WTC11 (cell line): ENCODE measurements around the gene CEP68. TPM values are rescaled to one million over a fixed set of nuclear protein-coding genes. Genes with fewer than 3 reads are reported as not detected.

ENCODE experiments used
- ATAC-seq: fragments of 200-7000 bp; cut with Tn5 transposase; 2 replicates; pipeline ENCODE4 v1.10.0; 2021; ENCODE audit warnings: mild to moderate bottlenecking, moderate library complexity
- CTCF ChIA-PET: fragments of 300-600 bp; sonication (Branson Sonifier 250); formaldehyde crosslinking; loops from one replicate; lab custom pipeline; 2021; ENCODE audit warnings: antibody characterized with exemption; lab: Charles Lee
- POLR2A ChIA-PET: fragments of 350-600 bp; sonication (Branson Sonifier 250); formaldehyde crosslinking; loops from one replicate; lab custom pipeline; 2021; ENCODE audit warnings: antibody characterized with exemption; lab: Charles Lee
- DNase-seq: peaks from one replicate; pipeline ENCODE4 v3.0.0; 2021; ENCODE audit warnings: low spot score
- H3K27ac Mint-ChIP-seq: 2 replicates; pipeline ENCODE4 v1.8.0; 2021; ENCODE audit warnings: mixed read lengths
- H3K27me3 Mint-ChIP-seq: 2 replicates; pipeline ENCODE4 v1.8.0; 2021; ENCODE audit warnings: low read depth, mild to moderate bottlenecking, moderate library complexity, mixed read lengths
- H3K36me3 Mint-ChIP-seq: 2 replicates; pipeline ENCODE4 v1.8.0; 2021; ENCODE audit warnings: mixed read lengths
- H3K4me1 Mint-ChIP-seq: 2 replicates; pipeline ENCODE4 v1.8.0; 2022; ENCODE audit warnings: mixed read lengths
- H3K4me3 Mint-ChIP-seq: 2 replicates; pipeline ENCODE4 v1.8.0; 2021; ENCODE audit warnings: mild to moderate bottlenecking, moderate library complexity, mixed read lengths
- H3K9me3 Mint-ChIP-seq: 2 replicates; pipeline ENCODE4 v1.8.0; 2021; ENCODE audit warnings: mixed read lengths
- GABPB1 ChIP-seq: sonication (generic); formaldehyde crosslinking; IDR thresholded peaks from 2 replicates; pipeline ENCODE4 v1.8.1; 2023; ENCODE audit warnings: mild to moderate bottlenecking, missing genetic modification reagents
- TEAD4 ChIP-seq: sonication (generic); formaldehyde crosslinking; IDR thresholded peaks from 2 replicates; pipeline ENCODE4 v1.8.0; 2022; ENCODE audit warnings: mild to moderate bottlenecking, missing genetic modification reagents
- total RNA-seq: library from RNA; stranded (reverse); gene quantifications from 3 replicates; pipeline ENCODE4 v1.2.3, GENCODE V29; 2021

Gene CEP68
- total RNA-seq, 1 experiment from 2014 or later = 16.7 TPM

DNA sequence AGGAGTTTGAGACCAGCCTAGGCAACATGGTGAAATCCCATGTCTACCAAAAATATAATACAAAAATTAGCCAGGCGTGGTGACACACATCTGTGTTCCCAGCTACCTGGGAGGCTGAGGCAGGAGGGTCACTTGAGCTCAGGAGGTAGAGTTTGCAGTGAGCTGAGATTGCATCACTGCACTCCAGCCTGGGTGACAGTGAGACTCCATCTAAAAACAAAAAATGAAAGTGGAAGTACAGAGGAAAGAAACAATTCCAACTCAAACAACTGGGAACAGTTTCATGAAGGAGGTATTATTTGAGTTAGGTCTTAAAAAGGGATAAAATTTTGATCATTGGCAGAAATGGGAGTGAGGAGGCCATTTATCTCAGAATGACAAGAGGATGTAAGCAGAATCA lies 80.0 kb downstream of the CEP68 start:
- Mint-ChIP-seq H3K9me3 (no peaks in the 10 kb centered on the region), H3K4me1 (peaks cover 8% of the 10 kb centered on the region; the same call in 1 of the 2 replicates), H3K36me3 (no peaks in the 10 kb centered on the region), H3K4me3 (no peak overlapping the region), H3K27me3 (no peaks in the 10 kb centered on the region), H3K27ac (no peak overlapping the region)
- ChIA-PET POLR2A (no interaction called here), CTCF (interaction anchor here (0.8 to 1.1 kb wide), 2 partner anchors 33 to 51 kb away, joined by 3 read pairs; no protein-coding TSS in a partner anchor)
- no peak for ATAC-seq
- DNase-seq = no peak
- TF ChIP-seq GABPB1 (CRISPR knock-in tag) = peak; percentile 67
- TF ChIP-seq TEAD4 (CRISPR knock-in tag) = no peak

Other genes with a start within 250 kb of the CEP68 start
- 0.73 to 1.6 TPM (median 0.80 TPM) in 3 replicates for gene SLC1A4, start 67.0 kb upstream of the CEP68 start, total RNA-seq
- 112 to 114 TPM (median 113 TPM) in 3 replicates for gene RAB1A, start 73.7 kb downstream of the CEP68 start, total RNA-seq
- gene ACTR2, start 171.4 kb downstream of the CEP68 start, total RNA-seq = 160 to 170 TPM (median 168 TPM) in 3 replicates